ENCODE results near the gene SLC24A3.
"Not testable (repeated sequence)": the region's sequence is repeated elsewhere in the genome, so short reads cannot be mapped to it uniquely, and the experiment has no call there.

Gene SLC24A3

DNA sequence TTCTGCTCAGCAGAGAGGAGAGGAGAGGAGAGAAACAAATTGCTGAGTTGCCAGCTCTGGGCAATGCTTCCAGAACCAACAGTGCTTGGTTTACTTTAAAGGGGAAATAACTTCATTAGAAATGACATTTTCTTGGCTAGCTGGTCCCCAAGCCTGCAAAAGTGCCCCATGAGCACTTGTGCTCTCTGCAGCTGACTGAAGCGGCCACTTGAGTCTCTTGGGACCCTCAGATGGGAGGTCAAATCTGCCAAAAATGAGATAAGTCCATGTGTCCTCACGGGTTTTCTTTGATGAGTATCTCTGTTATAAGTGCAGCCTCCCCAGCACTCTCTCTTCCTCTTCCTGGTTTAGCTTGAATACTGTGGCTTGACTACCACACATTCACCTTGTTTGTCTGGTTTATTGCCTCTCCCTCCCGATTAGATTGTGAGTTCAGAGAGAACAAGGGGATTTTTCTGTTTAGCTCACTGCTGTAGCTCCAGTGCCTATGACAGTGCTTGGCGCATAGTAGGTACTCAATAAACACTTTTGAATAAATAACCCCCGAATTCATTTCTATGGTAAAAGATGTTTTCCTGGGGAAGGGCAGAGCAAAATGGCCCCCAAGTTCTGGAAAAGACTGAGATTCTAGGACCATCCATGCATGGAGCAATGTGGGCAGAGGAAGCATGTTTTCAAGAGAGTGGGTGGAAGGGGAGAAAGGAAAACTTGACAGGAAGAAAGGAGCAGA lies 538.6 kb downstream of the SLC24A3 start:
- Histone ChIP-seq H3K9ac (ENCODE audit: low read depth, low read length, poor library complexity, severe bottlenecking) (peak overlapping the region; percentile 27), H3K4me1 (ENCODE audit: insufficient read depth, low read length, poor library complexity, severe bottlenecking) (peaks cover 14% of the 10 kb centered on the region), H4K20me1 (ENCODE audit: insufficient read depth, low read length, poor library complexity, severe bottlenecking) (no peaks in the 10 kb centered on the region), H3K79me2 (ENCODE audit: insufficient read depth, low read length) (no peaks in the 10 kb centered on the region), H3K4me3 (ENCODE audit: low read length, poor library complexity, severe bottlenecking) (peak overlapping the region; percentile 33), H3K4me2 (ENCODE audit: low read depth, low read length, poor library complexity, severe bottlenecking) (peak overlapping the region; percentile 48), H3K9me2 (replicated peaks; ENCODE audit: low read depth, low read length) (no peaks in the 10 kb centered on the region), H3K36me3 (ENCODE audit: insufficient read depth, low read length) (no peaks in the 10 kb centered on the region), H3F3A (ENCODE audit: low read depth) (no peaks in the 10 kb centered on the region), H2AFZ (ENCODE audit: low read length) (peak overlapping the region; percentile 77), H3K9me3 (ENCODE audit: insufficient read depth, low read depth, low read length) (no peaks in the 10 kb centered on the region), H3K27me3 (ENCODE audit: insufficient read depth, low read length, poor library complexity, severe bottlenecking) (no peaks in the 10 kb centered on the region)
- no peak for TF ChIP-seq CTCF (conservative IDR thresholded peaks at IDR 0.05; ENCODE audit: low read length)
- TF ChIP-seq EZH2phosphoT487 (IDR thresholded peaks at IDR 0.05; ENCODE audit: borderline replicate concordance), result no peak

- not testable (repeated sequence) for H4K20me1 ChIP-seq (ENCODE audit: insufficient read depth, low read length, poor library complexity, severe bottlenecking); H3K9me3 ChIP-seq (ENCODE audit: insufficient read depth, low read depth, low read length); H3K27me3 ChIP-seq (ENCODE audit: insufficient read depth, low read length, poor library complexity, severe bottlenecking); H3K4me2 ChIP-seq (ENCODE audit: low read depth, low read length, poor library complexity, severe bottlenecking); H3K36me3 ChIP-seq (ENCODE audit: insufficient read depth, low read length); H2AFZ ChIP-seq (ENCODE audit: low read length); H3F3A ChIP-seq (ENCODE audit: low read depth); H3K9ac ChIP-seq (ENCODE audit: low read depth, low read length, poor library complexity, severe bottlenecking); H3K4me3 ChIP-seq (ENCODE audit: low read length, poor library complexity, severe bottlenecking); H3K9me2 ChIP-seq (replicated peaks; ENCODE audit: low read depth, low read length); H3K79me2 ChIP-seq (ENCODE audit: insufficient read depth, low read length)
- H3K4me1 ChIP-seq (ENCODE audit: insufficient read depth, low read length, poor library complexity, severe bottlenecking), result peaks cover 14% of the 10 kb centered on the region
Observed at GRCh38 chr20:19754201-19754600, 541.8 kb downstream of the SLC24A3 start.

DNA sequence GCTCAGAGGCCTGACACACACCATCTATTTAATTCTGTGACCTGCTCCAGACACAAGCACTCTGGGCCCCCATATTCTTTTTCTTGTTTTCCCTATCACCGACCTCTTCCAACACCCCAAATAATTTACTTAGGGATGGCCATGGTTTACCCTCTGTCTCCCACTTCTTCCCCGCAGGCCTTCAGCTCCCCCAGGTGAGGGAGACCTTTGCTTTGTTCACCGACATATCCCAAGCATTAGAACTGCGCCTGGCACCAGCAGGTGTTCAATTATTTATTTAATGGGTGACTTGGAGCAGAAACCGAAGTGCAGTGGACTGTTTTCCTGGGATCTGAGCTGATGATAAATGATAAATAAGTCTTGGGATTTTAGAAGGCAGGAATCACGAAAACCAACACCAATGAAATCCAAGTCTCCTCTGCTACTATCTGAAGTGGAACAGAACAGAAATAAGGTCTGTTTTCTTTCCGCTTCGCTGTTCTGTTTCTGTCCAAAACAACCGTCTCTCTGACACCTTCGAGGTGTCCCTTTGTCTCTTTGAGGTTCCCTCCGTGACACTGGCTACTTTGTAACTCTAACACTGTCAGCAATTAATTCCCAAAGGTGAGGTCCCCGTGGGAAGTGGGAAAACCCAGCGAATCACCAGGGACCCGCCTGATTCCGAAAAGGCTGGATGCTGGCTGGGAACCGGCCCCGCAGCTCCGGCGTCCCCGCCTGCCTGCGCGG lies 544.5 kb downstream of the SLC24A3 start:
- no peak overlapping the region for H3K4me3 ChIP-seq (ENCODE audit: low read length, poor library complexity, severe bottlenecking)
- H3F3A ChIP-seq (ENCODE audit: low read depth), result no peaks in the 10 kb centered on the region
- H4K20me1 ChIP-seq (ENCODE audit: insufficient read depth, low read length, poor library complexity, severe bottlenecking), result no peaks in the 10 kb centered on the region
- no peaks in the 10 kb centered on the region for H3K79me2 ChIP-seq (ENCODE audit: insufficient read depth, low read length)
- H3K36me3 ChIP-seq (ENCODE audit: insufficient read depth, low read length), result no peaks in the 10 kb centered on the region
- no peak overlapping the region for H2AFZ ChIP-seq (ENCODE audit: low read length)
- no peaks in the 10 kb centered on the region for H3K4me1 ChIP-seq (ENCODE audit: insufficient read depth, low read length, poor library complexity, severe bottlenecking)
- no peaks in the 10 kb centered on the region for H3K9me2 ChIP-seq (replicated peaks; ENCODE audit: low read depth, low read length)
- TF ChIP-seq EZH2phosphoT487 (IDR thresholded peaks at IDR 0.05; ENCODE audit: borderline replicate concordance), result no peak
- TF ChIP-seq CTCF (conservative IDR thresholded peaks at IDR 0.05; ENCODE audit: low read length), result no peak
- H3K27me3 ChIP-seq (ENCODE audit: insufficient read depth, low read length, poor library complexity, severe bottlenecking), result no peaks in the 10 kb centered on the region
- no peaks in the 10 kb centered on the region for H3K9me3 ChIP-seq (ENCODE audit: insufficient read depth, low read depth, low read length)
- H3K4me2 ChIP-seq (ENCODE audit: low read depth, low read length, poor library complexity, severe bottlenecking), result no peak overlapping the region
- H3K9ac ChIP-seq (ENCODE audit: low read depth, low read length, poor library complexity, severe bottlenecking), result no peak overlapping the region
